Measurements from ENCODE around the gene NASP.

NASP gene

DNA sequence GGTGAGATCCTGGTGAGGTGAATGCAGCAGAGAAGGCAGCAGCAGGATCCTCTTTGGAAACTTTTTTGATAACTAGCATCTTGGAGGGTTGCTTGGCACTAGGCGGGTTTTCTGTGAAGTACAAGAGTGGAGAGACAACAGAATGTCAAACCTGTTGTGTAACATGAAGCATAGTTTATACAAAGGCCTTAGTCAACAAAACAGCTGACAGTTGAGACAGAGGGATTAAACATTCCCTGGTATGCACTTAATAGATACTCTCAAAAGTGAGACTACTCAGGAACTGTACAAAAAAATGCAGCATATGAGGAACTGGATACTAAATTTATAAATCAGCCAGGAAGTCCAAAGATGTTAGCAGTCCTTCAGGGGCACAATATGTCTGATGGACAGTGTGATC lies 56.5 kb downstream of the NASP start:
- Histone ChIP-seq H3K27me3 (no peaks in the 10 kb centered on the region), H3K36me3 (peaks cover 79% of the 10 kb centered on the region), H3K9me3 (no peaks in the 10 kb centered on the region), H3K27ac (no peak overlapping the region), H3K4me3 (ENCODE audit: low read depth in 1 of 2, low read length in 1 of 2) (no peak overlapping the region), H3K4me1 (ENCODE audit: control insufficient read depth in 1 of 2, insufficient read depth in 1 of 2, low read depth in 1 of 2, low read length in 1 of 2) (no peaks in the 10 kb centered on the region)
- TF ChIP-seq, protein P1, sequence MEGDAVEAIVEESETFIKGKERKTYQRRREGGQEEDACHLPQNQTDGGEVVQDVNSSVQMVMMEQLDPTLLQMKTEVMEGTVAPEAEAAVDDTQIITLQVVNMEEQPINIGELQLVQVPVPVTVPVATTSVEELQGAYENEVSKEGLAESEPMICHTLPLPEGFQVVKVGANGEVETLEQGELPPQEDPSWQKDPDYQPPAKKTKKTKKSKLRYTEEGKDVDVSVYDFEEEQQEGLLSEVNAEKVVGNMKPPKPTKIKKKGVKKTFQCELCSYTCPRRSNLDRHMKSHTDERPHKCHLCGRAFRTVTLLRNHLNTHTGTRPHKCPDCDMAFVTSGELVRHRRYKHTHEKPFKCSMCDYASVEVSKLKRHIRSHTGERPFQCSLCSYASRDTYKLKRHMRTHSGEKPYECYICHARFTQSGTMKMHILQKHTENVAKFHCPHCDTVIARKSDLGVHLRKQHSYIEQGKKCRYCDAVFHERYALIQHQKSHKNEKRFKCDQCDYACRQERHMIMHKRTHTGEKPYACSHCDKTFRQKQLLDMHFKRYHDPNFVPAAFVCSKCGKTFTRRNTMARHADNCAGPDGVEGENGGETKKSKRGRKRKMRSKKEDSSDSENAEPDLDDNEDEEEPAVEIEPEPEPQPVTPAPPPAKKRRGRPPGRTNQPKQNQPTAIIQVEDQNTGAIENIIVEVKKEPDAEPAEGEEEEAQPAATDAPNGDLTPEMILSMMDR (IDR thresholded peaks at IDR 0.05): no peak

GRCh38 chr1:45643321-45643720 lies 59.5 kb downstream of the NASP start:
- Histone ChIP-seq H3K9me3 (no peaks in the 10 kb centered on the region), H3K4me1 (ENCODE audit: control insufficient read depth in 1 of 2, insufficient read depth in 1 of 2, low read depth in 1 of 2, low read length in 1 of 2) (peaks cover 5 to 8% of the 10 kb centered on the region in 2 experiments), H3K36me3 (peaks cover 58% of the 10 kb centered on the region), H3K4me3 (ENCODE audit: low read depth in 1 of 2, low read length in 1 of 2) (no peak overlapping the region), H3K27ac (no peak overlapping the region), H3K27me3 (no peaks in the 10 kb centered on the region)
- TF ChIP-seq, protein P1 (IDR thresholded peaks at IDR 0.05): no peak

DNA sequence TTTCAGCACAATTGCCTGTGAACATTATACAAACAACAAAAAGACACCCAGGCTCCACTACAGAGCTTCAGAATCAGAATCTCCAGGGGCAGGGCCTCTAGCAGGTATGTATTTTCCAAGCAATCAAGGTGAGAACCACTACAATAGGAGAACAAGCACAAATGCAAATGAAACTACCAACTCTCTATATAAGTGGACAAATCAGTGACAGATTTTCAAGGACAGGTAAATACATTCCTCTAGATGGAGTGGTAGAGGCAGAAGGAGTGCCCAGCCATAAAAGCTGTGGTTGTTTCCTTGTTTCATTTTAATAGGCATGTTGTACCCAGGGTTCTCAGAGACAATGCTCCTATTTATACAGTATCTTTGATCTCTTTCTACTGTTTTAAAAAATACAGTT lies 60.1 kb downstream of the NASP start:
- no peaks in the 10 kb centered on the region for H3K27me3 ChIP-seq
- no peak overlapping the region for H3K4me3 ChIP-seq (ENCODE audit: low read depth in 1 of 2, low read length in 1 of 2)
- H3K27ac ChIP-seq: no peak overlapping the region
- H3K36me3 ChIP-seq: peaks cover 58% of the 10 kb centered on the region
- H3K4me1 ChIP-seq (ENCODE audit: control insufficient read depth in 1 of 2, insufficient read depth in 1 of 2, low read depth in 1 of 2, low read length in 1 of 2): peaks cover 5 to 8% of the 10 kb centered on the region in 2 experiments
- no peaks in the 10 kb centered on the region for H3K9me3 ChIP-seq
- TF ChIP-seq, protein P1 (IDR thresholded peaks at IDR 0.05): no peak

DNA sequence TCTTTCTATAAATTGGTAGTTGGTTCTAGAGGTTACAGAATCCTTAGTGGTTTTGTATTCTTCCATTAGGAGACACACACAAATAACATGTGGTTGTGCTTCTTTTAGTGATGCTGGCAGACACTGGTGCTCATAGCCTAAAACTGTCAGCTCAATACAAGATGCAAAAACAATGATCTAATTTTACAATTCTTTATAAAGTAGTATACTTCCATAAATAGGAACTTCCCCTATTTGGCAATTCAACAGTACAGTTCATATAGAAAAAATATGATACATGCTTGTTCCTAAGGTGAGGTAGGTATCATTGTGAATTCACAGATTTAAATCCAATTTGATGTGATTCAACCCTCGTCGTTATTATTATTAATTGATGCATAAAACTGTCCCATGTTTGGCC lies 60.8 kb downstream of the NASP start:
- Histone ChIP-seq H3K27me3 (no peaks in the 10 kb centered on the region), H3K27ac (peak overlapping the region; percentile 40), H3K4me3 (ENCODE audit: low read depth in 1 of 2, low read length in 1 of 2) (no peak overlapping the region), H3K9me3 (no peaks in the 10 kb centered on the region), H3K36me3 (peaks cover 58% of the 10 kb centered on the region), H3K4me1 (ENCODE audit: control insufficient read depth in 1 of 2, insufficient read depth in 1 of 2, low read depth in 1 of 2, low read length in 1 of 2) (peaks cover 5 to 8% of the 10 kb centered on the region in 2 experiments)
- TF ChIP-seq, protein P1 (IDR thresholded peaks at IDR 0.05): no peak

DNA sequence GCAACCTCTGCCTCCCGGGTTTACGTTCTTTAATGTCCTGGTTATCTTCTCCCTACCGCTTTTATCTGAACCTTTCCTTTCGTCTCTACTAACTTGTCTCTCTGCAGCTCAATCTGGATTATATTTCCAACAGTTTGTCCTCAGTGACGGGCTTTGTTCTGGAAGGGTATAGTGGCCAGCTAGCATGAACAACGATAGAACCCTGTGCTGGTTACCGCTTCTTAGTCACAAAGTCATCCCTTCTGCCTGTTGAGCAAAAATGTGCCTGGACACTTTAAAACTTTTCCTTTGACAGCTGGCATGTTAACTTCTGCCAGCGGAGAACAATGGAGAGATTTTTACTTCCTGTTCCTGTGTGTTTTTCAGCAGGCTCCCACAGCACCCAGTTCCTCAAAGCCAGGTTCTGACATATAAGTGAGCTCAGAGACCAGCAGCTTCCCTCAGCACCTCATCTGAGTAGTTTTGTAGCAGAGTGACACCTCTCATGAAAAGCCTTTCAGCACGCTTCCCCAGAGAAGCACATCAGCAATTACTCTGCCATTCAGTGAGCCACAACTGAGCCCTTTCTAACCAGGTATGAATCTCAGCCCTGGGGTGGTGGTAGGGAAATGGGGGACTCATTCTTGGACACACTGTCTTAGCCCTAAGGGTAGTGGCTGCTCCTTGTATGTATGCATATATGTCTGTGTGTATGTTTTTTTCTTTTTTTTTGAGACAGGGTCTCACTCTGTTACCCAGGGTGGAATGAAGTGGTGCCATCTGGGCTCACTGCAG lies 63.6 kb downstream of the NASP start:
- no peak overlapping the region for H3K4me3 ChIP-seq (ENCODE audit: low read depth in 1 of 2, low read length in 1 of 2)
- no peaks in the 10 kb centered on the region for H3K27me3 ChIP-seq
- H3K27ac ChIP-seq: peak overlapping the region; percentile 77
- TF ChIP-seq, protein P1 (IDR thresholded peaks at IDR 0.05): no peak
- peaks cover 5 to 8% of the 10 kb centered on the region in 2 experiments for H3K4me1 ChIP-seq (ENCODE audit: control insufficient read depth in 1 of 2, insufficient read depth in 1 of 2, low read depth in 1 of 2, low read length in 1 of 2)
- peaks cover 53% of the 10 kb centered on the region for H3K36me3 ChIP-seq
- H3K9me3 ChIP-seq: no peaks in the 10 kb centered on the region
